ENCODE measurements around the gene C2. TPM values are rescaled to one million over a fixed set of nuclear protein-coding genes. Genes with fewer than 3 reads are reported as not detected.

Gene C2
- total and polyA plus RNA-seq, 2 donors (not counting 1 experiment from before 2014, with no cell fraction given): 0.28 to 3.4 TPM

- ATAC-seq (ENCODE audit: low read depth) (no peak), DNase-seq (no peak)
- H3K9ac ChIP-seq (ENCODE audit: low read length): no peak overlapping the region
- H3K27ac ChIP-seq (ENCODE audit: low read length in 2 of 2): no peak overlapping the region
- ChIA-PET CTCF (interaction anchor here (1.2 kb wide), 1 partner anchor 48 kb away, joined by 3 read pairs; no protein-coding TSS in a partner anchor), POLR2A (no interaction called here)
- no peak overlapping the region for H2AFZ ChIP-seq (ENCODE audit: insufficient read depth, low read depth, low read length, poor library complexity, severe bottlenecking)
- H3K27me3 ChIP-seq (replicated peaks in 1 of 4; ENCODE audit: control extremely low read depth in 1 of 4, control insufficient read depth in 3 of 4, insufficient read depth in 4 of 4, low read length in 3 of 4): no peaks in the 10 kb centered on the region
- Mint-ChIP-seq H3K27me3 (peaks cover 4% of the 10 kb centered on the region), H3K4me1 (peaks cover 12% of the 10 kb centered on the region), H3K4me3 (no peak overlapping the region), H3K27ac (no peak overlapping the region), H3K9me3 (ENCODE audit: insufficient read depth) (no peaks in the 10 kb centered on the region)
- peaks cover 7 to 11% of the 10 kb centered on the region in 2 donors for H3K4me1 ChIP-seq (ENCODE audit: control insufficient read depth in 2 of 2, insufficient read depth in 2 of 2, low read length in 2 of 2)
- H3K36me3 ChIP-seq (replicated peaks in 1 of 2; ENCODE audit: control extremely low read depth in 1 of 2, control insufficient read depth in 1 of 2, extremely low read depth in 1 of 2, insufficient read depth in 2 of 2, low read length in 1 of 2): no peaks in the 10 kb centered on the region
- no peaks in the 10 kb centered on the region for H3K79me2 ChIP-seq (ENCODE audit: control insufficient read depth, insufficient read depth, low read length)
- no peak overlapping the region for H3K4me3 ChIP-seq (ENCODE audit: control extremely low read depth in 1 of 5, extremely low read depth in 1 of 5, insufficient read depth in 1 of 5, low read depth in 2 of 5, low read length in 4 of 5)
- no peaks in the 10 kb centered on the region for H3K9me3 ChIP-seq (ENCODE audit: control extremely low read depth in 1 of 3, control insufficient read depth in 2 of 3, insufficient read depth in 1 of 3, low read length in 2 of 3)
- no peaks in the 10 kb centered on the region for H4K20me1 ChIP-seq (ENCODE audit: control insufficient read depth, insufficient read depth, low read length, poor library complexity, severe bottlenecking)
- intact Hi-C loops (cut with micrococcal nuclease): no loop called here
- WGBS (ENCODE audit: insufficient coverage): no CpG with 5 or more reads among the region's 1 CpG
- TF ChIP-seq CTCF (IDR thresholded peaks at IDR 0.05): no peak
- TF ChIP-seq EZH2 (IDR thresholded peaks at IDR 0.05; ENCODE audit: borderline replicate concordance, insufficient read depth, low read depth, low read length, poor library complexity, severe bottlenecking): no peak
- H3K4me2 ChIP-seq (replicated peaks; ENCODE audit: low read depth, low read length, poor library complexity, severe bottlenecking): no peak overlapping the region
Measured at GRCh38 chr6:31905041-31905440, 22.5 kb upstream of the C2 start.

GRCh38 chr6:31906122-31906521, 21.4 kb upstream of the C2 start:
- no peak overlapping the region for H3K4me3 Mint-ChIP-seq

More at GRCh38 chr6:31906122-31906521, 21.4 kb upstream of the C2 start:
- Mint-ChIP-seq H3K9me3 (ENCODE audit: insufficient read depth) (no peaks in the 10 kb centered on the region), H3K27me3 (peaks cover 8% of the 10 kb centered on the region), H3K4me1 (peaks cover 12% of the 10 kb centered on the region), H3K27ac (no peak overlapping the region)
- ChIA-PET CTCF (interaction anchor here (1.2 kb wide), 1 partner anchor 47 kb away, joined by 3 read pairs; no protein-coding TSS in a partner anchor), POLR2A (no interaction called here)
- H3K4me1 ChIP-seq (ENCODE audit: control insufficient read depth in 2 of 2, insufficient read depth in 2 of 2, low read length in 2 of 2): peaks cover 7 to 11% of the 10 kb centered on the region in 2 donors
- H3K27me3 ChIP-seq (replicated peaks in 1 of 4; ENCODE audit: control extremely low read depth in 1 of 4, control insufficient read depth in 3 of 4, insufficient read depth in 4 of 4, low read length in 3 of 4): no peaks in the 10 kb centered on the region
- H3K4me2 ChIP-seq (replicated peaks; ENCODE audit: low read depth, low read length, poor library complexity, severe bottlenecking): no peak overlapping the region
- no peak overlapping the region for H3K27ac ChIP-seq (ENCODE audit: low read length in 2 of 2)
- WGBS (ENCODE audit: insufficient coverage): 72% methylated on average over 3 of the region's 4 CpGs
- no peak for TF ChIP-seq CTCF (IDR thresholded peaks at IDR 0.05)
- TF ChIP-seq EZH2 (IDR thresholded peaks at IDR 0.05; ENCODE audit: borderline replicate concordance, insufficient read depth, low read depth, low read length, poor library complexity, severe bottlenecking): no peak
- H3K9me3 ChIP-seq (ENCODE audit: control extremely low read depth in 1 of 3, control insufficient read depth in 2 of 3, insufficient read depth in 1 of 3, low read length in 2 of 3): no peaks in the 10 kb centered on the region
- no peaks in the 10 kb centered on the region for H4K20me1 ChIP-seq (ENCODE audit: control insufficient read depth, insufficient read depth, low read length, poor library complexity, severe bottlenecking)
- ATAC-seq (ENCODE audit: low read depth) (no peak), DNase-seq (no peak)
- no peak overlapping the region for H3K9ac ChIP-seq (ENCODE audit: low read length)
- intact Hi-C loops (cut with micrococcal nuclease): no loop called here
- H3K79me2 ChIP-seq (ENCODE audit: control insufficient read depth, insufficient read depth, low read length): no peaks in the 10 kb centered on the region
- no peak overlapping the region for H3K4me3 ChIP-seq (ENCODE audit: control extremely low read depth in 1 of 5, extremely low read depth in 1 of 5, insufficient read depth in 1 of 5, low read depth in 2 of 5, low read length in 4 of 5)
- H2AFZ ChIP-seq (ENCODE audit: insufficient read depth, low read depth, low read length, poor library complexity, severe bottlenecking): no peak overlapping the region
- no peaks in the 10 kb centered on the region for H3K36me3 ChIP-seq (replicated peaks in 1 of 2; ENCODE audit: control extremely low read depth in 1 of 2, control insufficient read depth in 1 of 2, extremely low read depth in 1 of 2, insufficient read depth in 2 of 2, low read length in 1 of 2)

All from B cell (primary cell).